ENCODE data around the gene HGFAC.
"Not testable (repeated sequence)": the region's sequence is repeated elsewhere in the genome, so short reads cannot be mapped to it uniquely, and the experiment has no call there.

The HGFAC gene

DNA sequence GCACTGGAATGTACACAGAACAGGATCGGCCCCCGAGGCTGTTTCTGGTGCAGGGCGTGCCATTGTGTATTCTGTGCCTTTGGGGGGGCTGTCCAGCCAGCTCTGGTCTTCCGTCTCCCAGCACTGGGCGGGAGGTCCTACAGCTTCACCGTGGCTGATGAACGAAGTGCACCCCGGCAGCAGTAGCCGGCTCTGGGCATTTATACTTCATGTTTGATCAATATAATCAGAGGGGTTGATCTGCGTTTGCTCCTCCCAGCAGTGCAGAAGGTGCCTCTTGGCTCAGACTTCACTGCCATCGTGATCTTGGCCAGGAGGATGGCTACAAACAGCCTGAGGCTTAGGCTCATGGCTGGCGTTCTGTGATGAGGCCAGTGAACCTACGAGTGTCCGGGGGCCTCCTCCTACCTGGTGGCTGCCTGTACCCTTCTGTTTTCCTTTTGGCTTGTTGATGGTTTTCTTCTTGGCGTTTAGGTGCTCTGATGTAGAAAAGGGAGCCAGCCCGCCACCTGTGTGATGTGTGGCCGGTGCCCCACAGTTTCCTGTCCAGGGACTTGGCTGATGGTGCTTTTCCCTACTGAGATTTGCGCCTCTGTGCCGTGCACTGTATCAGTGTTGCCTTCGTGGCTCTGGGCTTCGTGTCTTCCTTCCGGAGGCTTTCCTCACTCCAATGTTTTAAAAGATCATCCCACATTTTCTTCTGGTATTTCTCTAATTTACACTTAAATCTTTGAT, 31.2 kb upstream of the HGFAC start:
- intact Hi-C loops (cut with DNase I) = no loop called here

DNA sequence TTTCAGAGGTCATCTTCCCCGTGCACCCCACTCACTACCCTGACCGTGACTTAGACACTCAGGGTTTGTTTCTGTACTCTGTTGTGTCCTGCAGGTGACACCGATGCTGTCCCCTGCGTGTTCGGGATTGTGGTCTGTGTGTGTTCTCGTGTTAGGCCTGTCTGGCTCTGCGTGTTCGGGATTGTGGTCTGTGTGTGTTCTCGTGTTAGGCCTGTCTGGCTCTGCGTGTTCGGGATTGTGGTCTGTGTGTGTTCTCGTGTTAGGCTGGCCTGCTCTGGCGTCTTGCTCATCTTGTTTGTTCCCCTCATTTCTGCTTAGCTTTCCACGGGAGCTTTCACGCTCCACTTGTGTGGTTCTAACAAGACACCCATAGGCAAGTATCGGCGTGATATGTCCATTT, 30.6 kb upstream of the HGFAC start:
- intact Hi-C loops (cut with DNase I) = not testable (repeated sequence)
- DNase-seq = peak in 4 of 10 donors; percentile 2 to 58 (median 28)

More for the DNA sequence above, 31.2 kb upstream of the HGFAC start:
- DNase-seq = peak in 5 of 10 donors; percentile 3 to 65 (median 58)

DNA sequence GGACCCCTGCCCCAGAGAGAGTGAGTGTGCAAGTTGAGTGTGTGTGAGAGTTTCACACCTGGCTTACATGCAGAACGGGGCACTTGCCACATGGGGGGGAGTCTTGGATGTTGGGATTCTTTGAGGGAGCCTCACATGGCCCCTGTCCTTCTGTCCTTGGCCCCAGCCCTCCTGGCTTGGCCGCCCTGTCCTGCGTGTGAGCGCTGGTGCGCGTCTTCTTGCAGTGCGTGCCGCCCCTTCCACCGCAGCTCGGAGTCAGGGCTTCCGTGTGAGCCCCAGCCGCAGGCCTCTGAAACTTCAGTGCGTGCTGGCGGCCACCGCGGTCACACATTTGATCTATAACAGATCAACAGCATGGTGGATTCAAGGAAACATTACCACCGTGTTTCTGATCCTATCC, 30.1 kb upstream of the HGFAC start:
- peak in 6 of 10 donors; percentile 2 to 76 (median 36) for DNase-seq
- intact Hi-C loops (cut with DNase I) = no loop called here

DNA sequence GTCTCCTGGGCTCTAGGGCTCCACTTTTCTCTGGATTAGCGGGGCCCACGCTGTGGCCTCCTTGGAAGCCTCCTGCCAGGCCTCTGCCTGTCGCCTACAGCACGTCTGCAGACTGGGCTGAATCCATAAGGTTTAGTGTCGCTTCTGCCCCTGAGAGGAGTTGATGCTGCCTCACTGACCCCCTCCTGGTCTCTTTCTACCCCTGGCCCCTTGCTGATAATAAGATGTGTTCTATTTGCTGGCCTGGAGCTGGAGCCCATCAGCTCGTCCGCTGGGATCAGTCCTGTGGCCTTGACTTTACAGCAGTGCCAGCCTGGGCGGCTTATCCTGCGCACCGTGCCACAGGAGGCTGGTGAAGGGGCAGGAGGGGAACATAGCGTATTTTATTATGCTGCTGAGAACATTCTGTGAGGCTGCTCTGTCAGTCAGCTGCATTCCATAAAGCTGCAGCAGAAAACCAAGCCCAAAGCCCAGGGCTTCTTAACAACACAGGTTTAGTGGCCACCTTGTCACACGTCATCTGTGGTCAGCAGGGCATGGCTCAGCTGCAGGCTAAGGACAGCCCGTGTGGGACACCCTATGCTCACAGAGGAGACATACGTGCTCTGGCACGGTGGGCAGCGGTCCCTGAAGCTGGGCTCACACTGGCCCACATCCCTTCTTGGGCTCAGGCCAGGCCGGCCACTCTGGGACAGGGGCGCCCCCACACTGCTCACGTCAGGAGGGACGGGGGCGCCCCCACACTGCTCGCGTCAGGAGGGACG, 29.3 kb upstream of the HGFAC start:
- DNase-seq = peak in 5 of 10 donors; percentile 6 to 84 (median 75)
- intact Hi-C loops (cut with DNase I) = no loop called here

DNA sequence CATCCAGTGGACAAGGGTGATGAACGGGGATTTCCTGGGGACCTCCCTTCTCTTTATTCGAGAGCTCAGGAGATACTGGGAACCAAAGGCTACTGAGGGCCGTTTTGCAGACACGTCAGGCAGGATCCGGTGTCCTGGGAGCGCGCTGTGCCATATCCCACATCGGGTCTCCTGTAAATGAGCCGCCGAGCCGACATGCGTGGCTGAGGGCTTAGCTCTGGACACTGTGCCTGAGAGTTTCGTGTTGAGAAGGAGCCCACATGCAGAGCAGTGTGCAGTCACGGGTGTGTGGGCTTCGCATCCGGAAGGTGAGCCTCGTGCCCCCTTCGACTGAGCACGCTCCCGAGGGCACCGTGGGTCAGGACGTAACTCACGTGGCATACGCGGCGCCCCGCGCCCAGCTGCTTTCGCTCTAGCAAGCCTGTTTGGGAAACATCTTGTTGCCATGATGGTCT, 28.5 kb upstream of the HGFAC start:
- peak in 5 of 10 donors; percentile 1 to 78 (median 70) for DNase-seq
- intact Hi-C loops (cut with DNase I) = no loop called here

DNA sequence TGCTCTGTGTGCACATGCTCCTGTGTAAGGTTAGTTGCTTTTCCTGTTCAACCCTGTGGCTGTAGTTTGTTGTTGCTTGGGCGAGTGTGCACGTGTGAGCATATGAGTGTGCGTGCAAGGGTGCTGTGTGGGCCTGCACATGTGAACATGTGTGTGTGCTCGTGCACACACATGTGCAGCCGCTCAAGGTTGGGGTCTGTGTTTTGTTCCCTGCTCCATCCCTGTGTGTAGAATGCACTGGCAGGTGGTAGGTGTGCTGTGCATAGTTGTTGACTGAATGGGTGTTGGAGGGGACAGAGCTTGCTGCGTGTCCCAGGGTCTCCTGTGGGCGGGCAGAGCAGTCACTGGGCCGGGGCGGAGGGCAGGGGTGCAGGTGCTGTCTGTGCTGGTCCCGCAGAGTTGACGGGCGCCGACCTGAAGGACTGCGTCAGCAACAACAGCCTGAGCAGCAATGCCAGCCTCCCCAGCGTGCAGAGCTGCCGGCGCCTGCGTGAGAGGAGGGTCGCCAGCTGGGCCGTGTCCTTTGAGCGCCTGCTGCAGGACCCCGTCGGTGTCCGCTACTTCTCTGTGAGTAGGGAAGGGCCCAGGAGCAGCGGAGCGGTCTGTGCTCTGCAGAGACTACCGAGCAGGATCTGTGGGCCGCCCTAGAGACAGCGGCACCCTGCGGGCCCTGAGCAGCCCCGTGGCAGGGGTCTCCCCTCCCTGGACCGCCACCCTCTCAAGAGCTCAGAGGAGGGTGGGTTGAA, 27.9 kb upstream of the HGFAC start:
- intact Hi-C loops (cut with DNase I) = no loop called here
- peak in 5 of 10 donors; percentile 8 to 87 (median 72) for DNase-seq

DNA sequence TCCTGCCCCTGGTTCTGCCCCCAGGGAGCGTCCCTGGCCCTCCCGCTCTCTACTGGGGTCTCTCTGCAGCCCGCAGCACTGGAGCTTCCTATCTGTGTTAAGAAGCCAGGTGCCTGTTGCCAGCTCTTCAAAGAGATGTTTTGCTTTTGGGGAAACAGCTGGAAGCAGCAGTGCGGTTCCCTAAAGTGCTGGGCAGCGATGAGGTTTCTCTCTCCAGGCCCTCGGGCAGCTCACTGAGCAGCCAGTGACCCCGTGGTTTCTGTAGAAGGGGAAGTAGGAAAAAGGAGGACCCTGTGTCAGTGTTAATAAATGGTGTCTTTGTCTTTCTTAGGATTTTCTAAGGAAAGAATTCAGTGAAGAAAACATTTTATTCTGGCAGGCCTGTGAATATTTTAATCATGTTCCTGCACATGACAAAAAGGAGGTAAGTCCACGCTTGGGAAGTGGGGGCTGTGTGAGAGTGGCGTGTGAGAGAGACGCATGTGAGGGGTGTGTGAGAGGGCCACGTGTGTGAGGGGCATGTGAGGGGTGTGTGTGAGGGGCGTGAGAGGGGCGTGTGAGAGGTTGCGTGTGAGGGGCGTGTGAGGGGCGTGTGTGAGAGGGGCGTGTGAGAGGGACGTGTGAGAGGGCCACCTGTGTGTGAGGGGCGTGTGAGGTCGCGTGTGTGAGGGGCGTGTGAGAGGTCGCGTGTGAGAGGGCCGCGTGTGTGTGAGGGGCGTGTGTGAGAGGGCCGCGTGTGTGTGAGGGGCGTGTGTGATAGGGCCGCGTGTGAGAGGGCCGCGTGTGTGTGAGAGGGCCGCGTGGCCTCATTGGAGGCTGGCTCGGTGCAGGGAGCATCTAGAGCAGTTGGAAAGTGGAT, 27.1 kb upstream of the HGFAC start:
- DNase-seq = peak in 6 of 10 donors; percentile 6 to 84 (median 36)
- intact Hi-C loops (cut with DNase I) = no loop called here

DNA sequence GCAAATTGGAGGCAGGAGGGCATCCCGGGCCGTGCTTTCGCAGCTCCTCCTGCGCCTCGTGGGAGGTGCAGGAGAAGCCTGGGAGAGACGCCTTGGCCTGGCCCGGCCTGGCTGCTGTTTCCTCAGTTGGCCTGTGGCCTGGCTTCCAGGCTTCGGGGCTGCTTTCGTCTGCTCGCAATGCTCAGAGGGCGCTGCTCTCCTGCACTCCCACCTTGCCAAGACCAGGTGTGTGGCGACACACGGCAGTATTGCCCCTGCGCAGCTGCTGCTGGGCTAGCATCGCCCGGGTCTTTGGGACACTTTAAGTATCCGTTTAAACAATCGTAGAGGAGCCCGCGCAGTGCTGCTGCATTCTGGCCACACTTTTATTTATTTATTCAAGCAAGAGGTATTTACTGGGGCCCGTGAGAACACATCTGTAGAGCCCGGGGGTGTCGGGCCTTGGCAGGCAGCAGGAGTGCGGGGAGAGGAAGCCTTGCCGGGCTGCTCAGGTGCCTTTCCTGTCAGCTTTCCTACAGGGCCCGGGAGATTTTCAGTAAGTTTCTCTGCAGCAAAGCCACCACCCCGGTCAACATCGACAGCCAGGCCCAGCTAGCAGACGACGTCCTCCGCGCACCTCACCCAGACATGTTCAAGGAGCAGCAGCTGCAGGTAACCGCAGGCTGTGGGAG, 26.2 kb upstream of the HGFAC start:
- peak in 5 of 10 donors; percentile 11 to 81 (median 73) for DNase-seq
- intact Hi-C loops (cut with DNase I) = no loop called here

DNA sequence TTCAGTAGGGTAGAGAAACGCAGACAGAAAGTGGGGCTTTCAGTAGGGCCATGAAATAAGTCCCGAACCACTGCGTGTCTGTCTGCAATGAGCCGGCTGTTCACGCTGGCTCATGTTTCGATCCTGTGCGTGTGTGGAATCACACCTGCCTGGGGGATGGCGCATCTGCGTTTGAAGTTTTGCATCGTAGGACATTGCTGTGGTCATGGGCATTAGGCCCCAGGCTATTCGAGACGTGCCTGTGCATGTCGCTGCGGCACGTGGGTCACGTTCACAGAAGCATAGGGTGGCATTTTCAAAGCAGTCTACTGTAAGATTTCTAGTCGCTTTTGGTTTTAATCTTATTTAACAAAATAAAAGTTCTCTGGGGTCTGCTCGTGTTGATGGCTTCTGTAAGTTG, 25.5 kb upstream of the HGFAC start:
- DNase-seq = peak in 3 of 10 donors; percentile 5 to 57 (median 52)
- intact Hi-C loops (cut with DNase I) = no loop called here

DNA sequence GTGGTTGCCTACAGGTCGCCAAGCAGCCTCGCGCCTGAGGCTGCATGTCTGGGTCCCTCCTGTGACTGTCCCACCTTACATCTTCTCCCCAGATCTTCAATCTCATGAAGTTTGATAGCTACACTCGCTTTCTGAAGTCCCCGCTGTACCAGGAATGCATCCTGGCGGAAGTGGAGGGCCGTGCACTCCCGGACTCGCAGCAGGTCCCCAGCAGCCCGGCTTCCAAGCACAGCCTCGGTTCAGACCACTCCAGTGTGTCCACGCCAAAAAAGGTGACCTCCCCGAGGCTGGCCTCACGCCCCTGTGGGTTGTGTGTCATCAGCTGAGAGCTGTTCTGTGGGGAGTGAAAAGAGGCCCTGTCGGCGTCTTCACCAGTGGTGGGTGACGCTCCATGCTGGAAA, 24.9 kb upstream of the HGFAC start:
- intact Hi-C loops (cut with DNase I) = no loop called here
- peak in 5 of 10 donors; percentile 5 to 84 (median 47) for DNase-seq

DNA sequence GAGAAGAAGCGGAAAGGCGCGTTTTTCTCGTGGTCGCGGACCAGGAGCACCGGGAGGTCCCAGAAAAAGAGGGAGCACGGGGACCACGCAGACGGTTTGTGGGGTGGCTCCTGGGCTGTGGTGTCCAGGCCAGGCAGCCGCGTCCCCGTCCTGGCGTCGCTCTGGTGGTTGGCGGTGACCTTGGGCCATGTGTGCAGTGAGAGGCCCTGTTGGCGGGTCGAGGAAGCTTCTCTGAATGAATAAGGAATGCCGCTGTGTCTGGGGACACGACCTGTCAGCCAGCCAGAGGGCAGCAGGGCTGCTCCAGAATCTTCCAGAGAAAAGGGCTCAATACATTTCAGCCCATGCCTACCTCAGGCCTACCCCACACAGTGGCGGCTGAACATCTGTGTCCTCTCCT, 24.3 kb upstream of the HGFAC start:
- intact Hi-C loops (cut with DNase I) = no loop called here
- DNase-seq = peak in 4 of 10 donors; percentile 2 to 47 (median 45)

DNA sequence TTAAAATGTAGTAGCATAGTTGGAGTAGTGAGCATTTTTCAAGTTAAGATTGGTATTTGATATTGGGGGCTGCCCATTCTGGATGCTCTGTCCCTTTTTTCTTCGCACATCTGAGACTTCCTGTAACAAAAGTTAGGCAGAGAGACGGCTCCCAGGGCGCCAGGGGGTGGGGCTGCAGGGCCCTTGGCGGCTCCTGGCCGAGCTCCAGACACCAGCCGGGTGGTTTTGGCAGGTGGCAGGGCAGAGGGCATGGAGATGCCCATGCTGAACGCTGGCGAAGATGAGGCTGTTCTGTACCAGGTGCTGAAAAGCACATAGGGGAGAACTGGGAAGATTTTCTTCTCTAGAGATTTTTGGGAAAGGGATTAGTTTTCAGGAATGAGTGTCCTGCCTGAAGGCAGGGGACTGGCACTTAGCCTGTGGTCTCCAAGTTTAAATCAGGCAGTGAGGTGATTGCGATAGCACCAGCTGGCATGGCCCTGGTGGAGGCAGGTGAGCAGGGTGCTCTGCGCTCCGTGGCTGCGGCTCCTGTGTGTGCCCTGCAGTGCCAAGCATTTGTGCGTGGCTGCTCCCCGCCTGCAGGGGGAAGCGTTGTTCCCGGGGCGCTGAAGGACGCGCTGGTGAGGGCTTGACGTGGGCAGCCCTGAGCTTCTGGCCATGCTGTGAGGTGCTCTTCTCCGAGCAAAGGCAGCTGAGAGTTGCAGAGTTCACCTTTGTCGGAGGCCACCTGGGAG, 23.6 kb upstream of the HGFAC start:
- intact Hi-C loops (cut with DNase I) = no loop called here
- DNase-seq = peak in 5 of 10 donors; percentile 5 to 75 (median 47)

DNA sequence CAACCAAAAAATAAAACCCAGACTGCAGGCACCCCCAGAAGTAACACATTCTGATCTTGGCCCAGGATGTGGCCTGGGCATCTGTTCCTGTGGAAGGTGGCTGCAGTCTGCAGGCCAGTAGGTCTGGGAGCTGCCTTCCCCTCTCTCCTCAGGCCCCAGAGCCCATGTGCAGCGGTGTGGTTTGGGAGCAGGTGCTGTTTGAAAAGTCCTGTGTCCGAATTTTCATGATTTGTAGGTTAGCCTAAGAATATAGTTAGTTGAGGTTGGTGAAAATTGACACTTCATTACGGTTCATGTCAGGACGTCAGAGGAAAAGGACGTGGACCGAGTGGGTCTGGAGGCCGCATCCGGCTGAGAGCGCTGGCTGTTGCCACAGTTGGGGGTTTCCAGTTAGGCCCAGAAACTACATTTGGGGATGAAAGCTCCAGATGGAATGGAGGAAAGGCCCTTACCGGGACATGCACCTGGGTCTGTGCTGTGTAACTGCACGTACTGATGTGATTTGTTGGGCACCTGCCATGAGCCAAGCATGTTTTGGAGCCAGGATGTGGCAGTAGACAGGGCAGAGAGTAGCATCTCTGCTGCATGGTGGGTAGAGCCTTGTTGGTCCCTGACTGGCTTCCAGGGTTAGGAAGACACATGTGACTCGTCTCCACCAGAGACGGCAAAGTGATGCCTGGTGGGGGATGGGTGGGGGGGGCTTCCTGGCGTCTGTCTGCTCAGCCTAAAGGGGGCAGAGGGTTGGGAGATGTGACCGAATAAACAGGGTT, 21.7 kb upstream of the HGFAC start:
- peak in 5 of 10 donors; percentile 8 to 64 (median 52) for DNase-seq
- intact Hi-C loops (cut with DNase I) = no loop called here

DNA sequence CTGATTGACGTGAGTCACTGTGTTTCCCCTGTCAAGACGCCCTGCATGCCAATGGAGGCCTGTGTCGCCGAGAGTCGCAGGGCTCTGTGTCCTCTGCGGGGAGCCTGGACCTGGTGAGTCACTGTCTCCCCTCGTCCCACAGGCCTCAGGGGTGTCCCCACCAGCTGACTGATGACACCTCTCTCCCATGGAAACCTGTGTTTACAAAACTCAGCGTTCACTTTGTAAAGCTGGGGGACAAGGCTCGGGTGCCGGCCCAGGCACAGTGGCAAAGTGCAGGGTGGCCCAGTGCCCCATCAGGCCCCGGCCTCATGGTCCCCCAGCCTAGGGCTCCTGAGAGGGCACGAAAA, 21.2 kb upstream of the HGFAC start:
- DNase-seq = peak in 4 of 10 donors; percentile 5 to 68 (median 40)
- intact Hi-C loops (cut with DNase I) = no loop called here

DNA sequence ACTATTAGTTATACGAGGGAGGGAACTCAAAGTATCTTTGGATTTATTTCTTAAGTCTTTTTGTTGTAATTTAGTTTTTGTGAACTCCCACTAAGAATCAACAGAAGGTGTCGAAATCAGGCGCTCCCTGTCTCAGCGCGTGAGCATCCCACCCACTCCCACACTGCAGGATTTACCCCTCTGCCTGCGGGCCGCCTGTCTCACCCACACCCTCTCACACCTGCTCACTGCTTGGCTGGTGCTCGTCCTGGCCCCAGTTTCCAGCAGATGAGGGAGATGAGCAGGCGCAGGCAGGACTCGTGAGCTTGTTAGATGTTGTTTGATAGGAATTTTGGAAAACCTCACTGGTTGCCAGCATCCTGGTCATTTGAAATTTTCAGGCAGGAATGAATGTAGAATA, 20.8 kb upstream of the HGFAC start:
- DNase-seq = peak in 4 of 10 donors; percentile 60 to 89 (median 88)
- intact Hi-C loops (cut with DNase I) = no loop called here

DNA sequence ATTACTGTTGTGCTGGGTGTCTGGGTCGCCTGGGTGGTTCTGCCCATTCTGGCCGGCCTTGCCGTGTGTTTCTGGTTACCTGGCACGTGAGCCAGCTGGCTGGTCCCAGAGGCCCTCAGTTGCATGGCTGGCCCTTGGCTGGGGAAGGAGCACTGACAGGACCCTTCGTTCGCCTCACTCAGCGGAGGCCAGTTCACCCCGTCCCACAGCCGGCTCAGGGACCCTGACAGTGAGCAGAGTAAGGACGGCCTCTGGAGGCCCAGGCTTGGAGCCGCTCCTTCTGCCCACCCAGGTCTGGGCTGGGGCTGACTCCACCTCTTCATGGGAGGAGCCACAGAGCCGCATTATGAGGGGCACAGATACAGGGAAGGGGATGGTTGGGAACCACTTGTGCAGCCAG, 20.3 kb upstream of the HGFAC start:
- intact Hi-C loops (cut with DNase I) = no loop called here
- DNase-seq = peak in 4 of 10 donors; percentile 22 to 82 (median 72)

DNA sequence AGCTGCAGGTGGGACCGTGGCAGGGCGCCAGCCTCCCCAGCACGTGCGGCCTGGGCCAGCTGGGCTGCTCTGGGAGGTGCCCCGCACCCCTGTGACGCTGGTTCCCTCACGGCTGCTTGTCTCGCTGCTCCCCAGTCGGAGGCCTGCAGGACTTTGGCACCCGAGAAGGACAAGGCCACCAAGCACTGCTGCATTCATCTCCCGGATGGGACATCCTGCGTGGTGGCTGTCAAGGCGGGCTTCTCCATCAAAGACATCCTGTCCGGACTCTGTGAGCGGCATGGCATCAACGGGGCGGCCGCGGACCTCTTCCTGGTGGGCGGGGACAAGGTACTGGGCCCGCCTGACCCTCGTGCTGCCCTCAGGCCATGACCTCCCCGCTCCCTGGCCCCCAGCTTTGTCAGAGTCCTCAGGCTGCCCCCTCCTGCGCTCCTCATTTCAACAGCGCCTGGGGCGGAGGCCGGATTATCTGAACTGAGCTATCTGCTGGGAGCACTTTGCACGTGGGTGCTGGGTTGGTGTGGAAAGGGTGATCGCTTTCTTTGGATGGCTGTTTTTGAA, 19.4 kb upstream of the HGFAC start:
- DNase-seq = peak in 3 of 10 donors; percentile 70 to 85 (median 76)
- intact Hi-C loops (cut with DNase I) = no loop called here

All from posterior cingulate gyrus (tissue), 11 donors.